Posterior cingulate gyrus (tissue), 11 donors: Measurements from ENCODE around the gene SYNGR3.
A peak's percentile ranks its signal among the peaks of the same experiment; 100 is the strongest.

Experiments used
- DNase-seq, 10 donors: peaks; one replicate each; pipeline versions ENCODE4 v3.0.0 to v3.0.0-alpha.2; 2020 to 2021; ENCODE audit warnings: mixed read lengths in 3 of 10
- intact Hi-C: fragments of 100-400 bp; cut with DNase I; formaldehyde crosslinking; loops from one replicate; pipeline ENCODE4 v1.15.1; 2023

Gene SYNGR3

GRCh38 chr16:1990101-1990350 is 256 bp downstream of the SYNGR3 start:
- no peak for DNase-seq
- intact Hi-C loops = no loop called here

GRCh38 chr16:1990351-1991134 is 773 bp downstream of the SYNGR3 start:
- DNase-seq = peak in 2 of 10 donors; percentile 30 to 86
- intact Hi-C loops = no loop called here

- intact Hi-C loops = no loop called here
- peak in 2 of 10 donors; percentile 42 to 80 for DNase-seq
Measured at GRCh38 chr16:1991135-1991551, 1.4 kb downstream of the SYNGR3 start.

DNA sequence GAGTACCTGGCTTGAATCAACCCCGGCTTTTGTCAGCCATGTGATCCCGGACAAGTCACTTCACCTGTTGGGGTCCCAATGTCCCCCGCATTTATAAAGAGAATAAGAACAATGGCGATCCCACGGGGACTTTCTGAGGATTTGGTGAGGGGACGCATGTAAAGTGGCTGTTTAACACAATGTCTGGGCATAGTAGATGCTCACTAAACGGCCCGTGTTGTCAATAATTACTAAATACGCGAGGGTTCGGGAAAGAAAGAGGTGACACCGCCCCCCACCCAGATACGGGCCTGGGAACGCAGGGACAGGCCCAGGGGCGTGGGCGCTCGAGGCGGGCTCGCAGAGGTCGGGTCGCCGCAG is 1.8 kb downstream of the SYNGR3 start:
- intact Hi-C loops = no loop called here

DNA sequence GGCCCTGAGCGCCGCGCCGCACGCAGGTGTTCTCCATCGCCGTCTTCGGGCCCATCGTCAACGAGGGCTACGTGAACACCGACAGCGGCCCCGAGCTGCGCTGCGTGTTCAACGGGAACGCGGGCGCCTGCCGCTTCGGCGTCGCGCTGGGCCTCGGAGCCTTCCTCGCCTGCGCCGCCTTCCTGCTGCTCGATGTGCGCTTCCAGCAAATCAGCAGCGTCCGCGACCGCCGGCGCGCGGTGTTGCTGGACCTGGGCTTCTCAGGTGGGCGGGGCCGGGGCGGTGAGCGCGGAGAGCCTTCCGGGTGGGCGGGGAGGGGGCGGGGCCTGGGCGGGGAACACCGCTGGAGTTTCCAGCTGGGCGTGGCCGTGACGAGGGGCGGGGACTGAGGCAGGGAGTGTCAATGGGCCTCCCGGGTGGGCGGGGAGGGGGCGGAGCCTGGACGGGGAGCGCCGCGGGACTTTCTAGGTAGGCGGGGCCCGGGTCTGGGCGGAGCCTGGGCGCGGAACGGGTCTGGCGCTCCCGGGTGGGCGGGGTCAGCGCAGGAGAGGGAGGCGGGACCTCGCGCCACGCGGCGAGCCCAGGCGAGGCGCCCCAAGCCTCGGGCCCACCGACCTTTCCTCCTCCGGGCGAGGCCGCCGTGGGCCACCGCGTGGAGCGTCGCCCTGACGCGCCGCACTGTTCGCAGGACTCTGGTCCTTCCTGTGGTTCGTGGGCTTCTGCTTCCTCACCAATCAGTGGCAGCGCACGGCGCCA is 2.4 kb downstream of the SYNGR3 start:
- intact Hi-C loops = no loop called here
- DNase-seq = peak; percentile 73 to 98 (median 86)

More for the DNA sequence above, 1.8 kb downstream of the SYNGR3 start:
- DNase-seq = no peak

GRCh38 chr16:1992704-1993317 is 3.0 kb downstream of the SYNGR3 start:
- DNase-seq = peak in 1 of 10 donors; percentile 84
- intact Hi-C loops = no loop called here

DNA sequence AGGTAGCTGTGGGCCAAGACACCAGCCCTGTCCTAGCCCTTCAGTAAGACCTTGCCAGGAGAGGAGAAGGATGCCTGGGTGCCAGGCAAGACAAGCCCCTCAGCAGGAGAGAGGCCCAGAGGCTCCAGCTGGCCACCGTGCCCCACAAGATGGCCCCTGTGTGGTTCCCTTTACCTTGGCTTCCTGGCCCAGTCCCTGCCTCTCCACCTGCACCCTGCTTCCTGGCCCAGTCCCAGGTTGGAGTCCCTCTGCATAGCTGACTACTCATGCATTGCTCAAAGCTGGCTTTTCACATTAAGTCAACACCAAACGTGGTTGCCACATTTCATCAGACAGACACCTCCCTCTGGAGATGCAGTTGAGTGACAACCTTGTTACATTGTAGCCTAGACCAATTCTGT is 4.0 kb downstream of the SYNGR3 start:
- intact Hi-C loops = no loop called here
- DNase-seq = peak in 1 of 10 donors; percentile 72

DNA sequence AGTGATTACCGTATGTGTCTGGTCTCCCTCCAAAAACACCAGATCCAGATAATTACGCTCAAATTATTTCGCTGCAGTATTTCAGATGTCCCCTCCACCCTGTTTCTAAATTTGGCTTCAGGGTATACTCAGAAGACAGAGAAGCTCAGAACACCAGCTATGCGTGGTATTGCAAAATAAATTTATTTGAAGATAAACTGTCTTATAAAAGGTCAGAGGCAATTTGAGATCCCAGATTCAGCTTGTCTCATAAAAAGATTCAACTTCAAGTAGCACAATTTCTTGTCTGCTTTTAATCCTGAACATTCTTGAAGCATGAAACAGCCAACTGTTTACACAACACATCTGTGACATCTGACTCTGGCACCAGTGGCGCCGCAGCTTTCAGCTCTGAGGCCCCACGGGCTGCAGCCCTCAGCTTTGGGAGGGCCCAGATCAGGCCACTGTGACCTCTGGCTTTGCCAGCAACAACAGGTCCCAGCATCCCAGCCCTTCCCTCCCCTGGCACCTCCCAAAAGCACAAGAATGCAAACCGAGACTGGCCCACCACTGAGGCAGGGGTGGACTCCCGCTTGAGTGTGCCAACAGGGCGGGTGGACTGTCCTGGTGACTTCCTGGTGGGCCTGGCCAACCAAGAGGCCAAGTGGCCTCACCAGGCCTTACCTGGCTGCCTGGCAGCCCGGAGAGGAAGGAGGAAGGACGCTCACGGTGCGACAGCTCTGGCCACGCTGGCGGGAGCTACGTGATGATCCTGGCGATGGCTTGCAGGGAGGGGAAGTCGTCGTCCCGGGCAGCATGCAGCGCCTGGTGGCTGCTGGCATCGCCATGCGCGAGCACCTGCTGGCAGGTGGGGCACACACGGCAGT is 8.0 kb downstream of the SYNGR3 start:
- DNase-seq = peak in 1 of 10 donors; percentile 73
- intact Hi-C loops = no loop called here

DNA sequence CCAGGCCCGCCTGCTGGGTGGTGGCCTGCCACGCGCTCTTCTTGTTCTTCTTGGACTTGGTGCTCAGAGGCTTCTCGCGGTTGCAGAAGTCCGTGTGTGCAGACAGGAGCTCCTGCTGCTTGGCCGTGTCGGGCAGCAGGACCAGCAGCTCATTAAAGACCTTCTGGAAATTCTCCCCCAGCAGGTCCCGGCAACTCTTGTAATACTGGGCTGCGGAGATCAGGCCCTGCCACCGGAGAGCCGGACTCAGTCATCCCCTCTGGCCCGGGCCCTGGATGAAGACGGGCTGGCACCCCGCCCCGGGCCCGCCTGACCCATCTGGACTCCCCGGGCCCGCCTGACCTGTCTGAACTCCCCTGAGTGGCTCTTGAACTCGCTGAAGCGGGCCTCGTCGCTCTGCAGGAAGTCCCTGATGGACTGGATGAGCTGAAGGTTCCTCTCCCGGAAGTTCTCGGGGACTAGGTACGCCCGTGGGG is 8.6 kb downstream of the SYNGR3 start:
- intact Hi-C loops = no loop called here

GRCh38 chr16:1998852-1999801 is 9.4 kb downstream of the SYNGR3 start:
- DNase-seq = peak in 1 of 10 donors; percentile 78
- intact Hi-C loops = no loop called here

More for the DNA sequence above, 8.6 kb downstream of the SYNGR3 start:
- peak in 1 of 10 donors; percentile 70 for DNase-seq

GRCh38 chr16:1999866-2000514 is 10.2 kb downstream of the SYNGR3 start:
- intact Hi-C loops = no loop called here
- peak in 7 of 10 donors; percentile 32 to 92 (median 59) for DNase-seq

- intact Hi-C loops = no loop called here
- no peak for DNase-seq
Measured at GRCh38 chr16:2001035-2001434, 11.3 kb downstream of the SYNGR3 start.

DNA sequence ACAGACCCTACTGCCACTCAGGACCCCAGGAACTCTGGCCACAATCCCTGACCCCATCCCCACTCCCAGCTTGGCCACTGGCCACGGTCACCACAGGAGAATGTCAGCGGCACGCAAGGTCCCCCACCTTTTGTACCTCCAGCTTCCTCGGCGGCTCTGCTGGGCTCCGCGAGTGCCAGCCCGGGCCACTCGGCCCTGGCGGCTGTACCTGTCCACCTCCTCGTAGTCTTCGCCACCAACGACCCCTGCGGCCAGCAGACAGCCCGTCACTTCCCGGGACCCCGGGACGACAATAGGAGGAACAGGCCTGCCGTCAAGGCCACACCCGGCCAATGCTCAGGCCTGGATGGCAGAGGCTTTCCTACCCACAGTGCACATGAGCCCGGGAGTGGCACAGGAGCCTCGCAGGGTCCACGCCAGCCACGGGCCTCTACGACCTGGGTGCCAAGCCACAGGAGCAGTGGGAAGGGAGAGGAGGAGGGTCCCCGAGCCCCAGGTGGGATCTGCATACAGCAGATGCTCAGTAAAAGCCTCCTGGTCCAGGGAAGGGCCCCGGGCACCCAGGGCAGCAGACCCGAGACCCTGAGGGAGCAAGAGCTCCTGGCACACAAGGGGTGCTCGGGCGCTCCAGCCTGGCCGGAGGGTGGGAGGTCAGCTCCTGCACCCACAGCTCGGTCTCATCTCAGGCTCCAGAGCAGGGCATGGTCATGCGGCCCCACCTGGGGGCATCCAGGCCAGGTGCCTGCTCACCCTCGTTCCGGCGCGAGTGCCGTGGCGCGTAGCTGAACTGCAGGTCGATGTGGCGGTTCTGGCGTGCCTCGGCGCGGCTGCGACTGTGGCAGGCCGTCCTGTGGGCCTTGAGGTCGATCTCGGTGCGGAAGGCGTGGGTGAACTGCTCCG is 11.9 kb downstream of the SYNGR3 start:
- intact Hi-C loops = no loop called here

DNA sequence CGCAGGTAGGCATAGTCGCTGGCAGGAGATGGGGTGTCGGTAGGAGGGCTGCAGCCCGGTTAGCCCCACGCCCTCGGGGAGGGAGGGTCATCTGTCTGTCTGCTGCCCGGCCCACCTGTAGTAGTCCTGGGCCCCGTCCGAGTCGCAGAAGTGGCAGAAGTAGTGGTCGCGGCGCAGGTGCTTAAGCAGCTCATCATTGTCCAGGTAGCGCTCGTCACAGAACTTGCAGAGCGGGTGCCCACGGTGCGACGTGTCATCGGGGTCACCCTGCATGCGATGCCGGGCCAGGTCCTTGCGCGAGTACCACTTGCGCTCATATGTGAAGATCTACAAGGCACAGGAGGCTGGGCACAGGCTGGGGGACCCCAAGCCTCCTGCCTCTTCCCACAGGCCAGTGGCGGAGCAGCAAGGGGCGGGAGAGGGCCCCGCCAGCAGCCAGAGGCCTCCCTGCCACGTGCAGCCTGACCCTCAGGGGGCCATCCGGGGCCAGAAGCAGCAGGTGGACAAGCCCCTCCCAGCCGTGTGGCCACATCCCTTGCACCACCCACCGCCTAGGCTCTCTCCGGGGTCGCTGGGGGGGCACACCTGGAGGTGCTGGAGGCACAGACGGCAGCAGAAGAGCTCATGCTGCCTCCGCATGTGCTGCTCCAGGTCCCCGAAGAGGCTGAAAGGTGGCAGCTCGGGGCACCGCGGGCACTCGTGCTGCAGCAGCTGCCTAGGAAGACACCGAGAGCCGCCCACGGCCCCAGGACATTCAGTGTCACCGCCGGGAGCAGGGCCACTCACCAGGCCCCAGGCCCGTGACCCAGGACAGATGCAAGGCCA is 12.8 kb downstream of the SYNGR3 start:
- intact Hi-C loops = no loop called here
- DNase-seq = peak in 1 of 10 donors; percentile 74

More for the DNA sequence above, 11.9 kb downstream of the SYNGR3 start:
- DNase-seq = peak in 1 of 10 donors; percentile 77

DNA sequence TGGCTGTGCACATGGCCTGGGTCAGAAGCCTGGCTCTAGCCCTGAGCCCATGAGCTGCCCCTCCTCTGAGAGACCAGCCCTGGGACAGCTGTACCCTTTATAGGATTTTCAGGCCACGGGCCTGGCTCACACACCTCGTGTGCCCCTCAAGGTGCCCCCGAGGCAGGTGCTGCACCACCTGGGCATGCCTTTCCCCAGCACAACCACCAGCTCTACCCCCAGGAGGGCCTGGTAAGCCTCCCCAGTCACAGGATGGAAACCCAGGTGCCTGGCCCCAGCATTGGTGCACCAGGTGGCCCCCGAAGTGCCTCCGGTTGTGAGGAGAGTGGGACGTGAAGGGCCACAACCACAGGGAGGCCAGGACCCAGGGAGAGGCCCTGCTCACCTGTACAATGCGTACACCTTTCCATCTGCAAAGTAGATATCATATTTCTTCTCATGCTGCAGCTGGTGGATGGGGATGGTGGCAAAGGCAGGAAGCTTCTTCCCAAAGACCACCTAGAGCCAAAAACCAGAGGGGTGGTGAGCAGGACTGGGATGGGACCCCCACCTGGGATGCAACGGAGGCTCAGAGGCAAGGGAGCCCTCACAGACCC is 13.6 kb downstream of the SYNGR3 start:
- DNase-seq = peak in 1 of 10 donors; percentile 63
- intact Hi-C loops = no loop called here
